GM18907 (cell line): ENCODE measurements around the gene GNG7.

ENCODE experiments used
- ATAC-seq: cut with Tn5 transposase; IDR thresholded peaks from one replicate; pipeline ENCODE4 v1.9.1; 2021; ENCODE audit warnings: mild to moderate bottlenecking, moderate library complexity; ENCODE audit not compliant: unreplicated experiment

The GNG7 gene

DNA sequence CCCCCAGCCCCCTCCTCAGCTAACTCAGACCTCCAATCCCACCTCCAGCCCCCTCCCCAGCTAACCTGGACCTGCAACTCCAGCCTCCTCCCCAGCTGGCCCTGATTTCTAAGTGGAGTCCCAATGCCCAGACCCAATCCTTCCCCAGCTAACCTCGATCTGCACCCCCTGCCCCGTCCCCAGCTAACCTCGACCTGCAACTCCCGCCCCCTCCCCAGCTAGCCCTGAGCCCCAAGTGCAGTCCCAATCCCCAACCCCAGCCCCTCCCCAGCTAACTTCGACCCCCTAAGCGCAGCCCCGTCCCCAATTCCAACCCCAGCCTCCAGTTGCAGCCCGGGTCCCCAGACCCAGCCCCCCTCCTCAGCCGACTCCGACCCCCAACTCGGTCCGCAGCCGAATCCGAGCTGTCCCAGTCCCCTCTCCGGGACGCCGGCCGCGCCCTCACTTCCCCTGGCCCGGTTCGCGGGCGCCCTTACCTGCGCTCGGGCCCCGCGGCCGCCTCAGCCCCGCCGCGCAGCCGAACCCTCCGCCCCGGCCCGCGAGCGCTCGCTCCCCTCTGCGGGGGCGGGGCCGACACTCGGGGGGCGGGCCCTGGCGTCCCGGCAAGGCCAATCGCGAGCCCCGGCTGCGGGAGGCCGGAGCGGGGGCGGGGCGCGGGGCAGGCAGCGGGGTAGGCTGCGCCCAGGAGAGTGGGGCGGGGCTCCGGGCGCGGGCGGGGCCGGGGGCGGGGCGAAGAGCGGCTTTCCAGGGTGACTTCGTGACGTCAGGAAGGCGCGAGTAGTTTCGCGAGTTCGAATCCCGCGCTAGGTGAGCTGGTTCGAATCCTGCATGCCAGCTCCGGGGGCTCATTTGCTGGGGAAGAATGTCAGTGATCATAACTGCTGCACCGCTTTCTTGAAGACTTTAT is at the start of gene GNG7:
TSS of gene GNG7 (minus strand) at position 525 of the 907 bp plus-strand sequence. CDS start 182,006 bp downstream, outside the sequence.
- ATAC-seq: peak; percentile 66

DNA sequence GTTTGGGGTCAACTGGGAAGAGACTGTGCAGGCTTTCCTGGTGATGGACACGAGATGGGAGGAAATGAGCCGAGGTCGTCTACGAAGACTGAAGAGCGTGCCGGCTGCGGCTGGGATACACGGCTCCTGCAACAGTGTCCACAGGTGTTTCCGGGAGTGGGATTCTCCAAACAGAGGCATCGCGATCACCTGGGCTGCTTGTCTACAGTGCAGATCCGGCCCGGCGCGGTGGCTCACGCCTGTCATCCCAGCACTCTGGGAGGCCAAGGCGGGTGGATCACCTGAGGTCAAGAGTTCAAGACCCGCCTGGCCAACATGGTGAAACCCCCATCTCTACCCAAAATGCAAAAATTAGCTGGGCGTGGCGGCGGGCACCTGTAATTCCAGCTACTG is 48.9 kb upstream of the GNG7 start:
- ATAC-seq: no peak

DNA sequence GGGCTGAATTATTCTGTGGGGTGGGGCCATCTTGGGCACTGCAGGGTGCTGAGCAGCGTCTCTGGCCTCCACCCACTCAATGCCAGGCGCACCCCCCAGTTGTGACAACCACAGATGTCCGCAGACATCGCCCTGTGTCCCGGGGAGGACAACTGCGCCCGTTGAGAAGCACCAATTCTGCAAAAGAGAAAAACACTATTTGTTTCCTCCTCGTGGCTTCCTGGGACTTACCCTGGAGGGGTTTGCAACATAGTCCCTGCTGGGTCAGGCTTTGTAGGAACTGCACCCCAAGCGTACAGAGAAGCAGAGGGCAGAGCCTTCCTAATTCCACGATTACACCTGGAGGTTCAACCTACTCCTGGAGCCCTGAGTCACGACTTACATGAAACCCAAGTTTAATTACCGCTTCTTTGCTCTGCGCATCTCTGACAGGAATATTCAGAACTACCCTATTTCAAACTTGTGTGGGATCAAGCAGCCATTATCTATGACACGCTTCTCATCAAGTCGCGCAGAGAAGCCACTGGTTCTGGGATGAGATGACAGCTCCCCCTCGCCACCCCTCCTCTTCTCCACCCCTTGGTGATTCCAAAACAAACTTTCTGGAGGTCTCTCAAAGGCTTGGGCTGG is 48.4 kb upstream of the GNG7 start:
- no peak for ATAC-seq

DNA sequence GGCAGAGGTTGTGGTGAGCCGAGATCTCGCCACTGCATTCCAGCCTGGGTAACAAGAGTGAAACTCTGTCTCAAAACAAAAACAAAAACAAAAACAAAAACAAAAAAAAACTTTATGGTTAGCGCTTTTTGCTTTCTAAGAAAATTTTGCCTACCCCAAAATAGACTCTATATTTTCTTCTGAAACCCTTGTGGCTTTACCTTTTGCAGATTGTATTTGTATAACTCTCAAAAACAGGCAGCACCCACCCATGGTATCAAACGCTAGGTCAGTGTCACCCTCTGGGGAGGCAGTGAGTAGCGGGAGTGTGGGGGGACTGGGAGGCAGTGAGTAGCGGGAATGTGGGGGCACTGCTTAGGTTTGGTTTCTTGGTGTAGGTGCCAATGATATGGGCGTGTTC is 44.9 kb upstream of the GNG7 start:
- no peak for ATAC-seq

DNA sequence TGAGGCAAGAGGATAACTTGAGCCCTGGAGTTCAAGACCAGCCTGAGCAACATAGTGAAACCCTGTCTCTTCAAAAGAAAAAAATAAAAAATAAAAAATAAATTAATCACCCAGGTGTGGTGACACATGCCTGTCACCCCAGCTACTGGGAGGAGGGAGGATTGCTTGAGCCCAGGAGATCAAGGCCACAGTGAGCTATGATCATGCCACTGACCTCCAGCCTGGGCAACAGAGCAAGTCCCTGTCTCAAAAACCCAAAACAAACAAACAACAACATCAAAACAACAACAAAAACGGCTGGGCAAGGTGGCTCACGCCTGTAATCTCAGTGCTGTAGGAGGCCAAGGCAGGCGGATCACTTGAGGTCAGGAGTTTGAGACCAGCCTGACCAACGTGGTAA is 41.6 kb upstream of the GNG7 start:
- no peak for ATAC-seq

DNA sequence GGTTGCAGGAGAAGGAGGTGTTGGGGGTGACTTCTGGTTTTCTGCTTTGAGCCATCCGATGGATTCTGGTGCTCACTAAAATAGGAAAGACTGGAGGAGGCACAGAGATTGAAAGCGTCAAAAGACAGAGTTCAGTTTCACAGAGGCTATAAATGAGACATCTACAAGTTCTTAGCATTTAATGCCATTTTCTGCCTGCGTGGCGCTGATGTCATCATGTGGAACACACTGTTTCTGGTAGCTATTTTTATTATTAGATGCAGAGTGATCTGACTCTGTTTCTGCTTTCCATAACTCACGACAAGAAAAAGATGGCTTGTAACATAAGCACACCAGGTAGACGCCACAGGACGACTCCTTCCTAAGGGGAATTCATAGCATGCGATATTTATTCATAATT is 40.6 kb upstream of the GNG7 start:
- ATAC-seq: no peak

DNA sequence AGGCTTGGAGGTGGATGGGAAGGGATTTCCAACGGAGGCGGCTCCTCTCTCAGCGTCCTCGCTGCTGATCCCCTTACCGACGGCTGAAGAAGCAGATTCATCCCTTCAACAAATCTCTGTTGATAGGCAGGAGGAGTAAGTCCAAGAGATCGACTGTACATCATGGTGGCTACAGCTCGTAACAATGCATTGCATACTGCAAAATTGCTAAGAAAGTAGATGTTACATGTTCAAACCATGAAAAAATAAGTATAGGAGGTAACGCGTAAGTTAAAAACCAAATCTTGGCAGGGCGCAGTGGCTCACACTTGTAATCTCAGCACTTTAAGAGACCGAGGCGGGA is 37.8 kb upstream of the GNG7 start:
- no peak for ATAC-seq

DNA sequence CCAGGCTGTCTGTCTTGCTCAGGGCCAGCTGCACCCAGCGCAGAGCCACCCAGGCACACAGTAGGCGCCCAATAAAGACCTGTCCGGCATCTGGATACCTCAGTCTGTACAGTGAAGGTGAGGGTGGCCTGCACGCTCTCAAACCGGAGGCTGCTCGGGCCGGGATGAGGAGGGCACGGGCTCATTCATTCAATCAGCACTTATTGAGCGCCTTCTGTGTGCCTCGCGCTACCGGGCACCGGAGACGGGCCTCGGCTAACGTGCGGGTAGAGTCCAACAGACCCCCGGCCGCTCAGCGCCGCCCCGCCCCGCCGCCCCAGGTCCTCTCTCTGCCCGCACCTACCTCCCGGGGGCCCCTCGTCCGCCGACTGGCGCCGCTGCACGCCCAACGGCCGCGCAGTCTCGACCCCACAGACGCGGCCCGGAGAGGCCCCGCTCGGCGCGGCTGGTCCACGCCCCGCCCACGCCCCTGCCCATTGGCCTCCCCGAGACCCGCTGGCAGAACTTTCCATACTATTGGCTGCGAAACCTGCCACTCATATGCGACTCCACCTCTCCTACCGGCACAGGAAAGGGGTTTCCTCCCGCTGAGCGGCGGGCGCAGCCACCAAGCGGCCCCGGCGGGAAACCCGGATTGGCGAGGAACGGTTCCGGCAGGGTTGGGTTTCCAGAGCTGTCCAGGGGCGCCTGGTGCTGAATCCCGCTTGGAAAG is 37.3 kb upstream of the GNG7 start, which contains the start of gene SLC39A3:
TSS of gene SLC39A3 (minus strand) at position 416 of the 712 bp plus-strand sequence. CDS start 2,760 bp downstream, outside the sequence.
- ATAC-seq: peak; percentile 88

DNA sequence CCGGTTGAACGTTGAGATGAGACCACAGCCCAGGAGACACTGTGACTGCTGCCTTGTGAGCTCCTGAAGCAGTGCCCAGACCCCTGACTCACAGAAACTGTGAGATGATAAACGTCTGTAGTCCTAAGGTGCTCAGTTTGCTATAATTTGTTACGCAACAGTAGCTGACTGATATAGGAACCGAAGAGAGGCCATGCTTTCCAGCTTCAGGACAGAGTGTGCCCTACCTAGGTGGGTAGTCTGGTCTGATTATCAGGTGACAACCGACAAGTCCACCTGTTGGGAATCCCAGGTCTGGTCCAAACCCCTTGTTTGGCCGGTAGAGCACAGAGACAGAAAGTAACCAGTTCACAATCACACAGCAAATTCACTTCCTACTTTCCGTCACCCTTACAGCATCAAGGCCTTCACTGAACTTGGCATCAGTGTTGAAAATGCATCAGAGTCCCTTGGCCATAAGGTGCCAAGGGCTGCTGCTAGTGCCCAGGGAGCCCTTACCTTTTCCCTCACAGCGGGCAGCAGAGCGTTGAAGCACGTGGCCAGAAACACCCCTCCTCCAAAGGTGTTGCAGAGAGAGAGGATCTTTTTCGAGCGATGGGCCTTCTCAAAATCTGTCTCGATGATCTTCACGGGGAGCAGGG is 34.2 kb upstream of the GNG7 start:
- ATAC-seq: no peak

DNA sequence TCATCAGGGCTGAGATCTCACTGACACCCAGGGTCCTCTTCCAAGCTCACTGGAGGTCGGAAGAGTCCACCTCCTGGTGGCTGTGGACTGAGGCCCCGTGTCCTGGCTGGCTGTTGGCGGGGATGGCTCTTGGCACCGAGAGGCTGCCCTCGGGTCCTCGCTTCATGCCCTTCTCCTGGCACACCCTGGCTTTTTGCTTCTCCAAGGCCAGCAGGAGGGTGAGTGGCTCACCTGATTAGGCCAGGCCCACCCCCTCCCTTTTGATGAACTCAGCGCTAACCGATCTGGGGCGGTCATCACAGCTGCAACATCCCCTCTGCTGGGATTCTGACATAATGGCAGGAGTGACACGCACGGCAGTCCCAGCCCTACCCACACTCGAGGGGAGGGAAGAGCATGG is 32.9 kb upstream of the GNG7 start:
- ATAC-seq: no peak

DNA sequence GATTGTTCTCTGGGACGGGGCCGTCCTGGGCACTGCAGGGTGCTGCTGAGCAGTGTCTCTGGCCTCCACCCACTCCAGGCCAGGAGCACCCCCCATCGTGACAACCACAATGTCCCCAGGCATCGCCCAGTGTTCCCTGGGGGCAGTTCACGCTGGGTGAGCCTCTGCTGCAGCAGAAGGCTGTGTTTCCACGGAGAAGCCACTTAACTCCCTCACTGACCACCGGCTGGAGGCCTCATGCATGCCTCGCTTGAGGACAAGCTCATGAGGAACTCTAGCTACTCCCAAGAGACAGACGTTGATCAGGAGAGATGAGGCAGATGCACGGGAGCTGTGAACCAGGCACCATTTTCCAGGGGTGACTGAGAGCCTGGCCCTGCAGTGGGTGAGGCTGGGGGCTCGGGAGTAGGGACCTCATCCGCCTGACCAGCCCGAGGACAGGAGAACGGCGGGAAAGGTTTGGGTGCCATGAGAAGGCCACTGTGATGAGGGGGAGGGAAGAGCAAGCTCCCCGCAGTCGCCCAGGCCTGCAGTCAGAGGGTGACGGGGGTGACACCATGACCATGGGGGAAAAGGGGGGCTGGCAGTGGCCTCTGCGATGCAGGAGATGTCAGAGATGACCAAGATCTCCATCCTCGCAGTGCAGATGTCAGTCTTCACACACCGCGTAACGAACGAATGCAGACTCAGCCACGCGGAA is 32.2 kb upstream of the GNG7 start:
- ATAC-seq: no peak

DNA sequence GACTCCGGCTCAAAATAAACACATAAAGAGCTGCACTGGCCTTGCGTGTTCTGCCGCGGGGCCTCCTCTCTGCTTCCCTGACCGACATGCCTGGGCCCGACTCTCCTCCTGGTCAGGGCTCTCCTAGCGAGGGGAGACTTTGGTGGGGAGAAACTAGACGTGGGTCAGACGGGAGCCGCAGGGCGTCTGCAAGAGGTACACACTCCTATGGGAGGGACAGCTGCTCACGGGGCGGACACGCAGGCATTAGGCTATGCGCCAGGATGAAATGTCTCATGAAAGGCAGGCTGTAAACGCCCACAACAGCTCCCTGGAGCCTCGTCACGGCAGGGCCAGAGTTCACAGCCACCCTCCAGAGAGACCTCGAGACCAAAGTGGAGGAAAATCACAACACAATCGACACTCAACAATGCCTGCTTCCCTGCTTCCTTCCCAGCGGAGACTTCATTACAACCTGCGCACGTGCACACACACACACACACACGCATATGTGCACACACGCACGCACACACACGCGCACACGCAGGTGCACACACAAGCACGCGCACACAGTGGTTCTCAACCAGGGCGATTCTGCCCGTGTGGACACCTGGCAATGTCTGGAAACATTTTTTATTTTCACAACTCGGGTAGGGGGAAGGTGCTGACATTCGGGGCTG is 31.6 kb upstream of the GNG7 start:
- ATAC-seq: no peak

DNA sequence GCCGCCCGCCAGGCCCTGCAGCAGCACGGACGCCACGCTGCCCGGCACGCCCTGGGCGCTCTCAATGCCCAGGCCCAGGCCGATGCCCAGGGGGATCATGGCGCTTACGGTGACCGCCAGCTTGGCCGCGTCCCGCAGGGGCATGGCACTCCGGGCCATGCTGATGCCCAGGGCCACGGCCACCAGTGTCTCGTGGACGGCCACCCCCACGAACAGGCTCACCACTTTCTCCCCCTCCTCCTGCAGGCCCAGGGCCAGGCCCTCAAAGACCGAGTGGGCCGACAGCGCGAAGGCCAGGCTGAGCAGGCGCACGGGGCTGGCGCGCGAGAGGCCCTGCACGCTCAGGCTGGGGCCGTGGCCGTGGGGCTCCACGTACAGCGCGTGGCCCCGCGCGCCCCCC is 30.4 kb upstream of the GNG7 start:
- ATAC-seq: no peak

DNA sequence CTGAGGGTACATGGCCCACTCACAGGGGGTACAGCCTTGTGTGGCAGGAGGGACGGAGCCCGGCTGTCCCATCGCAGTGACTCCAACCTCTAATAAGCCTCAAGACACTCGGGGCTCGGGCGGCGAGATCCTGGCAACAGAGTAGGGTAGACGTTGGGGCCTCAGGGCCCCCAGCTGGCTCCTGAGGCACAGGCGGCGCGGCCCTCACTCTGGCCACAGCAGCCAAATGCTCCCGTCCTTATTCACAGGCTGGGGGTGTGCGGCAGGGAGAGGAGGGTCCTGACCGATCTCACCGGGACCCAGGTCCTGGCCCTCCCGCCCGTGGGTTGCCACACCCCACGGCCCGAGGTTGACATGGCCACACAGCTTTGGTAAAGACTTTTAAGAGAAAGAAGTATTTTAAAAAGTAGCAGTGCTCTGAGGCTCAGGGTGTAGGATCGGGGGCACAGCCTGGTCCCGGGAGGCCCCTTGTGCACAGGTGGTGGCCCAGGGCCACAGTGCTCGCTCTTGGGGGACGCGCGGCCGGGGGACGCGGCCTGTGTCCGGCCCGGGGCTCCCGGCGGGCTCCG is 29.7 kb upstream of the GNG7 start:
- ATAC-seq: no peak

DNA sequence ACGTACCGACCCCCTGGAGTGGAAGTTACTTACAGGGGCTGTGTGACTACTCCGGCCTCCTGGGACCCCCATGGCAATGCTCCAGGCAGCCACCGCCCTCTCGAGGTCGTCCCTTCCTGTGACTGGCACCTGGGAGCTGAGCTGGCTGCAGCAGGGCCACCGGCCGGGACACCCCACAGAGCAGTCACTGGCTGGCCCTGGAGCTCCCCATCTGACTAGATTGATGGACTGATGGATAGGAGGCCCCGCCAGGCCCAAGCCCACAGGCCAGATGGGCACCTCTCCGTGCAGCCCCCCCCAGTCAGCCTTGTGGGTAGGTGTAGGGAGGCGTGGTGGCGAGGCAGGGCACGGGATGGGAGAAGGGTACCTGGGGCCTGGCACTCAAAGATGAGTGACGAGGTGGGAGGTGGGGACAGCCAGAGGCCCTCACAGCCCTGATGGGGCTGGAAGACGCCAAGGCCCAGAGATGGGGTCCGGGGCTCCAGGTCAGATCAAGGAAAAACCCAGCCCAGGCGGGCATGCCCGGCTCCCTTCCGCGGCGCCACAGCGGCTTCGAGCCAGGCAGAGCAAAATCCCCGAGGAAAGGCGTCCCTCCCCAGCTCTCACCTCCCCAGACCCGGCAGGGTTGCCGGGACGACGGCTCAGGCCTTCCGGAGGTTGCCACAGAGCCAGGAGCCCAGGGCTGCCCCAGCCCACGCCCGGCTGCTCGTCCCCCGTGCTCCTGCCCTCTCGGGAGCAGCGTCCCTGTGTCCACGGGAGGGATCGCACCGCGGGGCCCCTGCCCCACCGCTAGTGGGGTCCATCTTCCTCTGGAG is 28.9 kb upstream of the GNG7 start:
- no peak for ATAC-seq

DNA sequence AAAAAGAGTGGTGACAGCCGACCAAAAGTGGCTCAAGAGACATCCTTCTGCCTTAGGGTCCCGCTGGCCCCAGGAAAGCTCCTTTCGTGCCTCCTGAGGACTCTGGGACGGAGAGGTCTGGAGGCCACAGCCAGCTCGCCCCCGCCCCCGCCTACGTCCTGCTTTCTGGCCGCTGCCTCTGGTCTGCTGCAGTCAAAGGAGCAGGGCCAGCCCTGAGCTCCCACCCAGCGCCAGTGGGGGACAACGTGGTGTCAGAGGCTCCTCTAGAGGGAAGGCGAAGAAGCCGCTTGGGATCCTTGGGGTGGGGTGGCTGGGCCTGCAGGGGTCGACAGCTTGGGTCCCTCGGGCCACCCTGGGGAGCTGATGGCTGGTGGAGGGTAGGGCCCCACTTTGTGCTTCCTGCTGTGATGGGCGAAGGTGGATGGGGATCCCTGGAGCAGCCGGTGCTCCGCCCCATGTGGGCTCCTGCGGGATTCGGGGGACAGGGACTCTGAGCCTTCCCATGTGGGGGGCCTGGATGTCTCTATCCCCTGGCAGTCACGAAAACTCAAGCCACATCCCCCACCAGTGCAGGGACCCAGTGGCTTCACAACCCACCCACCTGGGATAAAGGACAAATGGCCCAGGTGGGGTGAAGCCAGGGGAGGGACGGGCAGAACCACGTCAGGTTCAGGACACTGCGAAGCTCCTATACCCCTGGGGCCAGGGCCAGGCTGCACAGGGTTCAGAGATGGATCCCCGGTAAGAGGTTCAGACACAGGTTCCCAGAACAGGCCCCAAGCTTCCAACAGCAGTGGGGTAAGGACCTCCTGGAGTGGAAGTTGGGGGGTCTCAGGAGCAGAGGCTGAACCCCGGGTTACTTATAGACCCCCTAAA is 27.7 kb upstream of the GNG7 start:
- ATAC-seq: no peak

DNA sequence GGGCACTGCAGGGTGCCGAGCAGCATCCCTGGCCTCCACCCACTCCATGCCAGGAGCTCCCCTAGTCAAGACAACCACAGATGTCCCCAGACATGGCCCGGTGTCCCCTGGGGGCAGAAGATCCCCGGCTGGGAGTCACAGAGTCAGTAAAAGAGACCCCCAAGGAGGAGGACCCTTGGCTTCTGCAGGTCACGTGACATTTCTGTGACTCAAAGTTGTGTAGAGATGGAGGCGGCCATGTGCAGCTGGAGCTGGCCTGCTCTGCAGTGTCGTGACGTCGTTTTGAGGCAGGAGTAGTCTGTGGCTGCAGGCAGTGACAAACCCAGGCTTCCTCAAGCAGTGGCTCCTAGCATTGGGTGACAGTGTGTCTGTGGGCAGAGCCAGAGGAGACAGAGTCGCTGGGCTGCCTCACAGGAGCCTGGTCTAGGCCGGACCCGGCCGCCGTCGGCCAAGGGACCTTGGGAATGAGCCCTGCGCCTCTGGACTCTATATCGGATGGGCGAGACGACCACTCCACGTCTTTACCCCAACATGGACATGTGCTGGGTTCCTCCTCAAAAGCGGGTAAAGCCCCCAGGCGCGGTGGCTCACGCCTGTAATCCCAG is 26.4 kb upstream of the GNG7 start:
- ATAC-seq: no peak

DNA sequence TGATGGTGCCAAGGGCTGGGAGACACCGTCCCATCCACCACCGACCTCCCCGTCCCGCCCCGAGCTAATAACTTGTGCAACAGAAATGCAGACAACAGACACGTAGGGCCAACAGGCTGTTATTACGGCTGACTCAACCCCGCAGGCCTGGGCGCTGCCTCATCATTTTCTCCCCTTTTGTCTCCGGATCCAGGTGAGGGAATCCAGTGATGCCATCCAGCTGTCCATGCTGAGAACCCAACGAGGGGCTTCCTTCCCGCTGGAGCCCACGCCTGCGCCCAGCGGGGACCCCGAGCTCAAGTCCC is 25.1 kb upstream of the GNG7 start:
- ATAC-seq: no peak
